ENCODE data around the gene VASH1.

Gene VASH1

DNA sequence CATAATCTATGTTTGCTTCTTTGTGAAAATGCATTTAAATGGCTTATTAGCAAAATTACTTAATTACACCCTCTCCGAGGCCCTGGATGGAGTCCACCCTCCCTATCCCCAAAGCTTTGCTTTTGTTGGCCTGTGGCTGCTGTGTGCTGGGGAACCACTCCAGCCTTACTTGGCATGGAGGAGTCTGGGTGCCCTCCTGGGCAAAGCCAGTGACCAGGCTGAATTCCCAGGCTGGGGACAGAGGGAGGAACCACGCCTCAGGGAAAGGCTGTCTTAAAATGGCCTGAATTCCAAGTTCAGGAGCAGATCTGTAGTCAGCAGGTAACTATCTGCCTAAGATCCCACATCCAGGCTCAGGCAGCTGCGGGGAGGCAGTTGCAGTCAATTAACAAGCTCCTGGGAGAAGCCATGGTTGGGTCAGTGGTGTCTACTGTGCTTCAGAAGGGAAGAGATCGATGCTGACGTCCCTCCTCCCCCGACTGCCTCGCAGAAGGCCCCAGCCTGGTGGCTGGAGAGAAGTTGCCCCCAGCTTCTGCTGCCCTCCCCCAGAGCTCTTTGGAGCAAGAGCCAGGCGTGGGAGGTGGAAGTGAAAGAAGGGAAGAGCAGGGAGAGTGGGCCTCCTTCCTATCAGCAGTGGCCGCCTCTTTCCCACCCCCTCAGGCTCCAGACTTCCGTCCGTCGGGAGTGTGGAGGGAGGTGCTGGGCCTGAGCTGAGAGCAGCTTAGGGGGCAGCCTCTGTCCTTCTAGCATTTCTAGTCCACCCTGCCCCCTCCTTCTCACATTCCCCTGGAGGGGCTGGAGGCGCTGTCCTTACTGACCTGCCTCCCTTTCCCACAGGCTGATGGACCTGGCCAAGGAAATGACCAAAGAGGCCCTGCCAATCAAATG, 11.3 kb downstream of the VASH1 start:
- no peak for DNase-seq (ENCODE audit: low read depth)

DNA sequence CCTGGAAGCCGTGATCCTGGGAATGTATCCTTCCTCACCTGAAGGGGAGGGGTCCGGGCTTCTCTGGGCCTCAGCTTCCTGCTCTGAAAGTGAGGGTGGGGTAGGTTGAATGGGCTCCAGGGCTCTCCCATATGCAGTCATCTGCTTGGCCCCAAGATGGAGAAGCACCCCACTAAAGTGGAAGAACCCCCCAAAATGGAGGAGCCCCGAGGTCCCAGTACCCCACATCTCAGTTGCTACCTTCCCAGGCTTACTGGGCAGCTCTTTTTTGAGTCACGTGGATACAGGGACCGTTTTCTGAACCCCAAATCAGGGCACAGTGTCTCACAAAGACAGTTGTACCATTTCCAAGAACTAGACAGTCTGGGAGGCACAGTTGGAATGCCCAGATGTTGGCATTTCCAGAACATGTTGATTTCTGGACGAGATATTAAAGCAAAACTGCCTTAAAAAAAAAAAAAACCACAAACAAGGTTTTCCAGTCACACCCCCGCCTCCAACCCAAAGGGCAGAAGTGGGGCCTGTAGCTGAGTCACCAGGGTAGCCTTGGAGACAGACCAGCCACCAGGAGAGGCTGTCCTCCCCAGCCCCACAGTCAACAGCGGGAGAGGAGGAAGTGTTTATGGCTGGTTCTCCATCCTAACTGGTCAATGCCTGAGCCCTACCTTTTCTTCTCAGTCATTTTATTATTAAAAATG, 12.1 kb downstream of the VASH1 start:
- DNase-seq (ENCODE audit: low read depth): no peak

DNA sequence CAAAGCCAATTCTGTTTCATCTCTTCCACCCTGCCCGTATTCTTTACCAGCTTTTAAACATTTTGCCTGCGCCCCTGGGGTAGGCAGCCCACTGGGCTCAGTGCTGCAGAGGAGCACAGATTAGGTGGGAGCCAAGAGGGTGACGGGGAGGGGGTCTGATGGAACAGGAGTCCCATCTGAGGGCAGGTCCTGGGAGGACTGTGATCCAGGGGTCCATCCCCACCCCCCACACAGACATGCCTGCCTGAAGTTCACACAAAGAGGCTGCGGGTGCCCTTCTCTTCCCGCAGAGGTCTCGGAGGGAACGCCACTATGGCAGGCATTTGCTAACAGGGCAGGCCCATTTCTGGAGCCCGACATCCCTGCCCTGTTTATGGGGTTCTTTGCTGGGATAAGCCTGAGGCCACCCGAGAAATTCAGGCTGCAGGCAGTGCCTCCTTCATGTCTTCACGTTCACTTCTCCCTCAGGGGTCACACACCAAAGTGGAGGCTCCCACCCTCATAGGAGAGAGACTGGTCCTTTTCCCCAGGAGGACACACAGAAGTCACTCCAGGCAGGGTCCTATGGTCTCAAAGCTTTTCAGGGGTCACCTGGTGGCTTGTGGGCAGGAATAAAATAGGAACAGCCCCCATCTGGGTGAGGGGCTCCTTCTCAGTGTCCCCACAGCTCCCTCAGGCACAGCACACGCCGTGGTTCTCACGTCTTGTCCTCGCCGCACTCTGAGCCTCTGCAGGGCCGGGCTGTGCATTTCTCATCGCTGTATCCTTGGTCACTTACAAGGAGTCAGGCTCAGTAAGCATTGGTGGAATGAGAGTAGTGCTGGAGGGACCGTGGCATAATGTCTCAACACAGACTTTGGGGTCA, 12.9 kb downstream of the VASH1 start:
- DNase-seq (ENCODE audit: low read depth): no peak

DNA sequence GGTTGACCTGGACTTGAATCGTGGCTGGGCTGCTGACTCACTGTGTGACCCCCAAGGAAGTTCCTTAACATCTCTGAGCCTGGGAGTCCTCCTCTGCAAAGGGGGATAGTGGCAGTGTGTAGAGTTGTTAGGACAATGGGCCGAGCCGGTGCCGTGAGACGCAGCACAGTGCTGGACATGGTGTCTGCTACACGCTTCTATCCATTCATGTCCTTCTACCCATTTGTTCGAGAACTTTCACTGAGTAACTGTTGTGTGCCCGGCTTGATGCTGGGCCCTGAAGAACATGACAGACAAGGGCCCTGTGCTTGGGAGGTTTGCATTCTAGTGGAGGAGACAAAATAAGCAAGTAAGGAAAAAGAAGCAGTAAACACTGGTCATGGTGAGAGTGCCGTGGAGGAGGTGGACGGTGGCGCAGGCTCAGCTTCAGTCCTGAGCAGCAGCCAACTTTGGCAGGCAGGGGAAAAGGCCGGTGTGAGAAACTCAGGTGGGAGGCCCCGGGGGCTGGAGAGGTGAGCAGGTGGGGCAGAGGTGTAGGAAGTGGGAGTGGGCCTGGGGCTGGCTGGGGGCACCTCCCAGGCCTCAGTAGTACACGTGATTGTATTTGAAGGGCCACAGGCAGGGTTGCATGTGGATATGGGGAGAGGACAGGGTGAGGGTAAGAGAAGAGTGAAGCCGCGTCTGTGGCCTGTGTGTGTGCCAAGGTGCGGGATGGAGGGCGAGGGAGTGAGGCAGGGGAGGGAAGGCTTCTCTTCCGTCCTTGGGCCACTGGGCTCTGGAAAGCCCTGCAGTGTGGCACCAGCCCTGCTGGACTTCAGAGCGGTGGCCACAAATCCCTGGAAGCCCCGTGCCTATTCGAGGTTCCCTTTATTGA, 13.8 kb downstream of the VASH1 start:
- DNase-seq (ENCODE audit: low read depth): no peak

DNA sequence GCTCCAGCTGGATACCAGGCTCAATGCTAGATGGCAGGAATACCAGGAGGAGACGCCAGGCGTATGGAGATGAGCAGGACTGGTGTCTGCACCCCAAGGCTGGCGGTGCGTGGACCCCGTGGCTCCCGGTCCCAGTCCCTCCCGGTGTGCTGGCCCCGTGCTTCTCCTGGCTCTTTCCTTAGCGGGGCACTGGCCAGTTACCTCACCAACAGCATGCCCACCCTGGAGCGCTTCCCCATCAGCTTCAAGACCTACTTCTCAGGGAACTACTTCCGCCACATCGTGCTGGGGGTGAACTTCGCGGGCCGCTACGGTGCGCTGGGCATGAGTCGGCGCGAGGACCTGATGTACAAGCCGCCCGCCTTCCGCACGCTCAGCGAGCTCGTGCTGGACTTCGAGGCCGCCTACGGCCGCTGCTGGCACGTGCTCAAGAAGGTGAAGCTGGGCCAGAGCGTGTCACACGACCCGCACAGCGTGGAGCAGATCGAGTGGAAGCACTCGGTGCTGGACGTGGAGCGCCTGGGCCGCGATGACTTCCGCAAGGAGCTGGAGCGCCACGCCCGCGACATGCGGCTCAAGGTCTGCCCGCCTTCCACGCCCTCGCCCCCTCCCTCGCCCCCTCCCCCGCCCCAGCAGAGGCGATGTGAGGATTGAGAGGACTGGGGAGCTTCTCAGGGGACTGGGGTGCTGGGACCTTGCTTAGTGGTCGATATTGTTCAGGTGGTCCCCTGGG, 14.6 kb downstream of the VASH1 start:
- no peak for DNase-seq (ENCODE audit: low read depth)

DNA sequence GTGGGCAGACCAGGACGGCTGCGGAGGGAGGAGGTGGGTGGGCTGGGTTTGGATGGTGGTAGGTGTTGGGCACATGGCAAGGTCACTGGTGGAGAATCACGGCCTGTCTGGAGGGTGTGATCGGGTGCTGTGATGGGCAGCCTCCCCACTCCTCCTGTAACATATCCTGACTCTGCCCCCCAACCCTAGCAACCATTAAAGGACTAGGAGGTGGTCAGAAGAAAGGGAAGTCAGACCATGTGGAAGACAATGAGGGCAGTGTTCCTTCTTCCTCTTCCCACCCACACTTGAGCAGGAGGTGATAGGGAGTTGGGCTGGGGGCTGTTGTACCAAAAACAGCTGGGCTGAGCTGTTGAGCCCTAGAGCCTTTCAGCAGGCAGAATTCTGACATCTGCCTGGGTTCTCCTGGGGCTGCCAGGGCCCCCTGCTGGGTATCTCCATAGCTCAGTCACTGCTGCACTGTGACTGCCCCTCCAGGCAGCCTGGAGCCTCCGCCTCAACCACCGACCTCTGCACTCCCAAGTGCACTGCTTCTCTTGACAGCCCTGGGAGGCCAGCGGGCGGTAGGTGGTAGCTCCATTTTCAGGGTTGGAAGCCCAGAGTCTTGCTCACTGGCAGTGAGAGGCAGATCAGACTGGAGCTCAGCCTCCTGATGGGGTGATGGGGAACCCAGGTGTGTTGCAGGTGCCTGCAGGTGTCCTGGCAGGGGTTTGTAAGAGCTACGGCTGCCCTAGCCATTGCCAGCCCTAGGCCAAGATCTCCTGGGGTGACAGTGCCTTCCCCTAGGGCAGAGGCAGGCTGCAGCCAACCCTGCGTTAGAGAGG, 15.4 kb downstream of the VASH1 start:
- no peak for DNase-seq (ENCODE audit: low read depth)

DNA sequence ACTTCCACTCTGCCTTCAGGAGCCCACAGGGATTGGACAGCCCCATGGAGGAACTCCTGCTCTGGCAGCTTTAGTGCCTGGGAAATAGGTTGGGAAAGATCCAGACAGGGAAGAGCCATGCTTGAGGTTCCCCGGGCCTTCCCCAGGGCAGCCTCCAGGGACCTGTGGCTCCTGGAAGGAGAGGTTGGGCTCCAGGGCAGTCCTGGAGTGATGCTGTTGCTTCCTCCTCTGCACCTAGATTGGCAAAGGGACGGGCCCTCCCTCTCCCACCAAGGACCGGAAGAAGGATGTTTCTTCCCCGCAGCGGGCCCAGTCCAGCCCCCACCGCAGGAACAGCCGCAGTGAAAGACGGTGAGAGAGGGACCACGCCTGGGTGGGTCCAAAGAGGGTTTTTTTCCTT, 16.5 kb downstream of the VASH1 start:
- no peak for DNase-seq (ENCODE audit: low read depth)

DNA sequence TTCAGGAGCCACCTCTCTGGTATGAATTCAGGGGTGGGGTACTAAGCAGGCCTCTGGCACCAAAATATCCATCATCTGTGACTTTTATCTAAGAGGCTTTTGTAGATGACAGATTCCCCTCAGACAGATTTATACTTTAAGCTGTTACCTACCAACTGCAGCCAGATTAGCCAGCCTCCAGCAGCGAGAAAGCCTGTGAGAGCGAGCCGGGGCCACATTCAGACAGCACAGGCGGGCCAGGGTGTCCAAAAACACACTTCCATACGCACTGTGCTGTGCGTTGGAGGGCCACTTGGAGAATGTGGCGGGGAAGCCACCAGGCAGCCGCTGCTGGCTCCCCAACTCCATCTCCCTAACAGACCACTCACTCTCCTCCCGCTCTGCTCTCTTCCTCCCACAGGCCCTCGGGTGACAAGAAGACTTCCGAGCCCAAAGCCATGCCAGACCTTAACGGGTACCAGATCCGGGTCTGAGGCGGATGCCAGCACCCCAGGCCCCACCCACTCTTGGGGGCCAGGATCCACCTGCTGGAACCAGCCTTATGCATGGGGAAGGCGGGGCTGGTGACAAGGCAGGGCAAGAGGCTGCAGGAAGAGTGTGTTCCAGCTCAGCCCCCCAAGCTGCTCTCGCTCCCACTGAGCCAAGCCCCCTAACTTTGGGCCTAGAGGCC, 17.4 kb downstream of the VASH1 start:
- DNase-seq (ENCODE audit: low read depth): no peak

DNA sequence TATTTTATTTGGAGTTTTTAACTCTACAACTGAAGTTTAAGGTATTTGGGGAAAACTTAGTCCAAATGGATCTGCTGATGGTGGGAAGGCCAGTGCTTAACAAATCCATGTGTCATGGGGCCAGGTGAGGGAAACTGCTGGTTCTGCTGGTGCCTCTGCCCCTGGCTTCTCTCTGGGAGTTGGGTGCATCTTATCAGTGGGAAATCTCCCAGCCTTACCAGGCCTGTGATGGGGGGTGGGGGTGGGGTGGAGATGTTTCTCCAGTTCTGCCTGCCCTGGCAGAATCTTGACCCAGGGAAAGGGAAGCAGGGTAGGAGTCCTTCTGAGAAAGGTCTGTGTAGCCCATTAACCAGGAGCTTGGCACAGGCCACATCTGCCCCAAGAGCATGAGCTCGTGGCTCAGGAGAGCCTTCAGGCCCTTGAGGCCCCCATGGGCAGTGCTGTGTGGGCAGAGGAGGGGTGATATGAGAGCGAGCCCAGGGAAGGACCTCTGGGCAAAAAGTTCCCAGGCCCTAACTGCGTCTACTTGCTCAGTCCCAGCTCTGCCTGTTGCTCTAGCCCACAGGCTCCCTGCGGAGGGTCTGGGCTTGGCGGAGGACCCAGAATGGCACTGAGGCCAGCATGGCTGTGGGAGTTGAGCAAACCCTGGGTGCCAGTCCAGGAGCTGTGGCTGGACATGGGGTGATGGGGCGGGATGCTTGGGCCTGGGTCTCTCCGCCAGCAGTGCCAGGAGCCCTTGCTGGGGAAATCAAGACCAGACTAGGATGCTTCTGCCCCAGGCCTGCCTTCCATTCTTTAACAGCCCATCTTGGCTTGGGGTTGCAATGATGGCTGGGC, 18.2 kb downstream of the VASH1 start:
- no peak for DNase-seq (ENCODE audit: low read depth)

DNA sequence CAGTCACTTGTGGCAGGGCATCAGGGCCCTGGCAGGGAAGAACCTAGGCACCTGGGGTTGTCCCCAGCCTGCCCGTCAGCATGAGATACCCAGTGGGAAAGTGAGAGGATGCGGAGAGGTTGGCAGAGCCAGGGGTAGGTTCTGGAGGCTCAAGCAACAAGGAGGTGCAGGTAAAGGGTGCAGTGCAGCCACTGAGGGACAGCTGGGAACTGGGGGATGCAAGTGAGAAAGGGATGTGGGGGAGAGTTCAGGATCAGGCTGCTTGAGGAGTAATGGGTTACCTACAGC, 18.7 kb downstream of the VASH1 start:
- no peak for DNase-seq (ENCODE audit: low read depth)

DNA sequence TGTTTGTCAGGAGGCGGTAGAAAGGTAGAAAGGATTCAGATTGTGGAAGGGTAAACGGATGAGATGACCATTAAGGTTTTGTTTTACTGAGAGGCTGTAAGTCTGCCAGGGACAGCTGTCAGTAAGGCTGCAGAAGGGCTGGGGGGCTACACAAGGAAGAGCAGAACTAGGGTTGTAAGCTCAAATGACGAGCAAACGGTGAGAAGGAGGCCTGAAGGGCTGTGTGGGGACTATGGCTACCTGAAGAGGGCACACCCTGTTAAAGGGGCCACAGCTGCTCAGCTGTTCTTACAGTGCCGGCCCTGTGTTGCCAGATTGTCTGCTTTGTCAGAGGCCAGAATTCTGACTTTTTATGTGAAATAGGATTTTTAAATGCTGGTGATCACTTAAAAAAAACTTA, 19.1 kb downstream of the VASH1 start:
- DNase-seq (ENCODE audit: low read depth): no peak

DNA sequence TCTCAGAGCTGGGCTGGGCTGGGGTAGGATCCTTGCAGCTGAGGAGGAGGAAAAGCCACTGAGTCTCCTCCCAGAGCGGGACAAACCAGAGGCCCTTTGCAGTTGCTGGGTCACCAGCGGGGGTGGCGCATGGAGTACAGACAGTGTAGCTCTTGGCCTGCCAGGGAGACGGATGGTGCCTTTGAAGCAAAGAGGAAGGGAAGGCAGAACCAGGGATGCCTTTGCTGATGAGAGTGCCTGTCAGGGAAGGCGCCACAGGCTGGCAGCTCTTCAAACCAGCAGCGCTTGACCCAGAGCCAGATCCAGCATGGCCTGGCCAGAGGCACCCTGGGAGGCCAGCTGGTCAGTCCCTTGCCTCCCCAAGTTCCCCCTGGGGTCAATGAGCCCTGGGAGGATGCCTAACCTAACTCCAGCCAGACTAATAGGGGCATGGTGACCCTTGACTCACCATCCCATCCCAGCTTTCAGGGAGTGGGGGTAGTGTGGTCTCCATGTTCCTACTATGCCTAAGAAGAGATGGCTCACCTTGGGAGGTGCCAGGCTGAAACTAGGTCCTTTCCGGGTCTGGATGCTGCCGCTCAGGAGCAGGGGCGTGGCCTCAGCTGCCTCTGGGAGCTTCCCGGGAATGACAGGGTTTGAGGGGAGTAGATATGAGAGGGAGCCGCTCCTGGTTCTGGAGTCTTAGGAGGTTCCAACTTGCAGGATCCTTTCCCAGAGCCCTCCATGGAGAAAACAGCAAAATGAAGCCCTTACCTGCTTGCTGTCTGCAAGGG, 19.8 kb downstream of the VASH1 start:
- no peak for DNase-seq (ENCODE audit: low read depth)

DNA sequence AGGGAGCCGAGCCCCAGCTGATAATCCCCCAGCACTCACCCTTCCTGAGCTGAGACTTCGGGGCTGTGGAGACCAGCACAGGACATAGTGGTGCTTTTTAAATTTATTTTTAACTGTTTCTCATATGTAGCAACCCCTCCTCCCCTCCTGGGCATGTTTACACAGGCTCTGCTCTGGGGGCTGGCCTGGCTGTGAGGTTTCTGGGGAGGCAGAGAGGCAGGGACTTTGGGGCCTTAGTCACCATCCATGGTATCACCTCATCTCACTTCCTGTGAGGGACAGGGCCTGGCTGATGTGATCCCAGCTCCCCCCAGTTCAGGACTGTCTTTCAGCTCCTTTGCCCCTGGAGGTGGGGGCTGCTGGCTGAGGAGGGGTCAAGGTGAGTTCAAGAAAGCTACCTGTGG, 20.4 kb downstream of the VASH1 start:
- DNase-seq (ENCODE audit: low read depth): no peak

DNA sequence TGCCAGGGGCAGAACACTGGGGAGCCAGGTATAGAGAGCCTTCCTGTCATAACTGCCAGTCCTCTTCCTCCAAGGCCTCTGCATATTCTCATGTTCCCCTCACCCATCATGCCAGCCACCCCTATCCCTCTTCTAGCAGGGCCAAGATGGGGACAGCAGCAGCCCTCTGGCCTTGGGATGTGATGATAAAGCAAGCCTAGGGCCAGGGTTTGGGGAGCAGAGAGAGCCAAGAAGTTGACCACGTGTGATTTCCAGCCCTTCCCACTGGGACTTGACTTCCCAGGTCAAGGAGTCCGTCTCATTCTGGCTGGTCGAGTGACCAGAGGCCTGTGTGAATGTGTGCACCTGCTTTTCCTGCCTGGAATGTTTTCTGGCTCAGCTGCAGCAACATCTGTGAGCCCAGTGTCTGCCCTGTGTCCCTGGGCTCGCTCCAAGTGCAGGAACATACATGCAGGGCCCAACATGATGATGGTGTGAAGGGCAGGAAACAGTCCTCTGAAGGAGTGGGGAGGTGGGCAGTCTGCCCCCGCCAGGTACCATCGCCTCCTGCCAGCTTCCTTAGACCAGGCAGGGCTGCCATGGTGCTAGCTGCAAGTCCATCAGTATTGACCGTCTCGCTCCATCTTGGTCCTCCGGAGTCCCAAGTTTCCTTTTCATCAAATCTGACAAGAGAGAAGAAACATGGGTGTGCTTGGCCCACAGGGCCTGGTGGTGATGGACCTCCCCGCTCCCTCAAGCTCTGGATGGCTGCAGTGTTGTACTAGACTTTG, 21.0 kb downstream of the VASH1 start:
- DNase-seq (ENCODE audit: low read depth): no peak

DNA sequence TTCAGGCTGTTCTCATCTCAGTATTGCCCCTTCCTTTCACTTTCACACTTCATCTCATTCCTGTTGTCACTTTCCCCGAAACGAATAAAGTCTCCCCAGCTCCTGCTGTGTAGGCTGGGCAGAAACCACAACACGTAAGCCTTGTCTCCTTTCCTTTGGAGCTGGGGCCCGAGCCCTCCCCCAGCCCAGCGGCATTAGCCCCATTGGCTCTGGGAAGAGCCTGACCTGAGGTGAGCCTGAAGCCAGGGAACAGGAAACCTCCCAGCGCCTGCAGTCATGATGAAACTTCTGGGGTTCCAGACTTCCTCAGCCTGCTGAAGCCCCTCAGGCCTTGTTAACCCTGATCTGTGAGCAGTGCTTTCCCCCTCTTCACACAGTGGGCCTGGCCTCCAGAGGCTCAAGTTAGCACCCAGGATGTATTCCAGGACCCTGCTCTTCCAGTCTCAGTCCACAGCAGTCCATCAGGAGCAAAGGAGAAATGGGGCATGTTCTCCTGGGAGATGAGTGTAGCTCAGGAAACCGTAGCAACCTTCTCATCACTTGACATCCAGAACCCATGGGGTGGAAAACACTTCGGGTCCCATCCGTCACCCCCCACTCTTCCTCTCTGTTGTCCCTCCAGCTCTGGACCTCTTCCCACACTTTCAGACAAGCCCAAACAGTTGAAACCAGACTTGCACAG, 21.8 kb downstream of the VASH1 start:
- DNase-seq (ENCODE audit: low read depth): no peak

DNA sequence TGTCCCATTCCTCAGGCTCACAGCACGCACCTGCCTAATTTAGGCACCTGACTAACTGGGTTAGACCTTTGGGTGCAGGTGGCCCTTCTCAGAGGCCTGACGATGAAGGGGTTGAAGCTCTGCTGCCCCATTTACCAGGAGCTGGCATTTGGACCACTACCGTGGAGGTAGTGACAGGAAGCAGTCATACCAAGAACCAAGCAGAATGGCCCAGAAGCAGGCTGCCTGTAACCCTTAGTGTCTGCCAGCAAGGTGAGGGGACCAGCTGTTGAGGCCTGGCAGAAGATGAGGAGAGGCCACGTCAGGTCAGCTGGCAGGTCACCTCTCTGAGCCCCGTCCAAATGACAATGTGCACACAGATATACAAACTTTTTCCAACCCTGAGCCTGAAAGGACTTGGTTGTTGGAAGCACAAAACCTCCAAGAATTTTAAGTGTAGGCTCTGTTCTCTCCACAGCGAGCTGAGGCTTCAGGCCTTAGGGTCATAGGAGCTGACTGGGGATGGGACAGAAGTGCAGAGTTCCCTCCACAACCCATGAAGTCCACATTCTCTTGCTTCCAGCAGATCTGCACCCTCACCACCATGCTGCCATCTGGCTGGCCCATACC, 23.1 kb downstream of the VASH1 start:
- no peak for DNase-seq (ENCODE audit: low read depth)
